GM19043 (cell line): ENCODE results near the gene FABP3.

Source experiments
- ATAC-seq: cut with Tn5 transposase; IDR thresholded peaks from one replicate; pipeline ENCODE4 v1.9.1; 2021; ENCODE audit warnings: low read depth; ENCODE audit not compliant: unreplicated experiment

FABP3 gene

DNA sequence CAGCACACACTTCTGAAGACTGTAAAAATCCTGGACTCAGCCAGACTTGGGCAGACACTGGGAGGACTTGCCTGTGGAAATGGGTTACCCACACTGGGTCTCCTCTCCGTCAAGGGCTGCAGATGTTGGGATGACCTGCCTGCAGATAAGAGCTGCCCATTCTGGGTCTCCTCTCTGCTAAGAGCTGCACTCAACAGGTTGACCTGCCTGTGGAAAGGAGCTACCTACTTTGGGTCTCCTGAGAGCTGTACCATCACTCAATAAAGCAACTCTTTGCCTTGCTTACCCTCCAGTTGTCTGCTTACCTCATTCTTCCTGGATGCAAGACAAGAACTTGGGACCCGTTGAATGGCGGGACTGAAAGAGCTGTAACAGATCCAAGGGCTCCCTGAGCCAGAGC, 47.9 kb downstream of the FABP3 start:
- ATAC-seq, result no peak

DNA sequence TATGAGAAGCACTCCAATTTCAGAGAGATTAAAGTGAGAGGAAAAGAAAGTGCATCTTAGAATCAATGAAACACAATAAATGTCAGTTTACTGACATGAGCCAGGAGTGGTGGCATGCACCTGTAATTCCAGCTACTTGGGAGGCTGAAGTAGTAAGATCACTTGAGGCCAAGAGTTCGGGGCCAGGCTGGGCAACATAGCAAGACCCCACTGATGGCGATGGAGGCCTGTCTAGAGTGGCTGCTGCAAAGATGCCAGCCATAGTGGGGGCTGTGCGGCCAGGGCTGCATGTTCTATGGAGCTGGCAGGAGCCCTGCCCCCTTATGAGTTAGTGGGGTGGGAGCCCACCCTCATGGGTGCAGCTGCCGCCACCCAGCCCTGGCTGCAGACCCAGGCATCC, 48.8 kb downstream of the FABP3 start:
- no peak for ATAC-seq

DNA sequence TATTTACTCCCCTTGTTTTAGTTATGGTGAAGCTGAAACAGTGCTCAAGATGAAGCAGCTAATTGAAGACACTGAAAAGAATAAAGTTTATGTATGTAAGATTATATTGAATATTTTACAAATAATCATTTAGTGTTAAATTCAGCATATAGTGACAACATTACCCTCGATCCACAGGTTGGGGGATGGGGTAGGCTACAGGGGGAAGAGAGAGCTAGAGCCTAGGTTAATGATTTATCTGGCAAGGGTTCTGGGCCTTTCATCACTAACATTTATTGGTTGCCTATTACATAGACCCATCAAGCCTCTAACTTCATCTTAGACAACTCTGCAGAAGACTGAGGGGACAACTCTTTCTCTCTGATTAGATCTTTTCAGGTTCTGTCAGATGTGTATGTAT, 54.7 kb downstream of the FABP3 start:
- no peak for ATAC-seq

- ATAC-seq, result no peak
Measured at GRCh38 chr1:31315902-31316301, 57.0 kb downstream of the FABP3 start.
